Urinary bladder (tissue), 4 donors: ENCODE results near the gene DOCK8. TPM values are rescaled to one million over a fixed set of nuclear protein-coding genes. Genes with fewer than 3 reads are reported as not detected.

Experiments
- DNase-seq: peaks from one replicate; pipeline ENCODE4 v3.0.0-alpha.2; 2015; ENCODE audit errors: extremely low spot score
- H3K27ac ChIP-seq: one replicate; pipeline ENCODE4 v1.5.1; 2013; ENCODE audit warnings: low read depth, mild to moderate bottlenecking, moderate library complexity
- H3K36me3 ChIP-seq: one replicate; pipeline ENCODE4 v1.6.1; 2013; ENCODE audit warnings: mild to moderate bottlenecking, moderate library complexity; ENCODE audit not compliant: insufficient read depth
- H3K4me1 ChIP-seq: one replicate; pipeline ENCODE4 v1.6.1; 2013; ENCODE audit warnings: mild to moderate bottlenecking, moderate library complexity; ENCODE audit not compliant: insufficient read depth
- H3K4me3 ChIP-seq: one replicate; pipeline ENCODE4 v1.5.1; 2013; ENCODE audit warnings: low read depth, low read length
- WGBS: extraction: QIAGEN DNeasy Blood & Tissue Kit; methylation state at CpG from one replicate; pipeline ENCODE4 v1.1.7; 2013; 5-methylcytosine and 5-hydroxymethylcytosine counted together
- polyA plus RNA-seq: library from polyadenylated mRNA; stranded (reverse); fragments of 200-250 nt; gene quantifications from one replicate; pipeline ENCODE4 v1.2.3, GENCODE V29; 2013
- total RNA-seq: library from RNA; depleted of rRNA; stranded (reverse); fragments of >200 nt; gene quantifications from one replicate; pipeline ENCODE4 v1.2.3, GENCODE V29; 2014
- donor health status: healthy with polysubstance abuse.
- donor health status: healthy.

The DOCK8 gene
- total and polyA plus RNA-seq, 2 donors = 5.2 to 12.5 TPM

GRCh38 chr9:357560-357959 lies 142.9 kb downstream of the DOCK8 start:
- no peak for DNase-seq
- Histone ChIP-seq H3K27ac (no peak overlapping the region), H3K4me3 (no peak overlapping the region), H3K36me3 (no peaks in the 10 kb centered on the region), H3K4me1 (no peaks in the 10 kb centered on the region)
- 62% methylated on average over 4 of the region's 4 CpGs for WGBS

GRCh38 chr9:362561-363273 lies 148.1 kb downstream of the DOCK8 start:
- Histone ChIP-seq H3K27ac (no peak overlapping the region), H3K4me1 (no peaks in the 10 kb centered on the region), H3K36me3 (no peaks in the 10 kb centered on the region), H3K4me3 (no peak overlapping the region)
- DNase-seq = no peak
- 78% methylated on average over 7 of the region's 7 CpGs for WGBS

GRCh38 chr9:363274-363612 lies 148.6 kb downstream of the DOCK8 start:
- no peak overlapping the region for H3K4me3 ChIP-seq
- DNase-seq = no peak
- H3K36me3 ChIP-seq = no peaks in the 10 kb centered on the region
- no peaks in the 10 kb centered on the region for H3K4me1 ChIP-seq
- WGBS = 80% methylated on average over 5 of the region's 5 CpGs
- no peak overlapping the region for H3K27ac ChIP-seq

GRCh38 chr9:365436-365835 lies 150.8 kb downstream of the DOCK8 start:
- no peaks in the 10 kb centered on the region for H3K36me3 ChIP-seq
- no peak for DNase-seq
- 51% methylated on average over 2 of the region's 2 CpGs for WGBS
- H3K4me3 ChIP-seq = no peak overlapping the region
- H3K27ac ChIP-seq = no peak overlapping the region
- H3K4me1 ChIP-seq = no peaks in the 10 kb centered on the region

- Histone ChIP-seq H3K4me1 (no peaks in the 10 kb centered on the region), H3K27ac (no peak overlapping the region), H3K36me3 (no peaks in the 10 kb centered on the region), H3K4me3 (no peak overlapping the region)
- WGBS = 83% methylated on average over 3 of the region's 3 CpGs
- no peak for DNase-seq
Measured at GRCh38 chr9:366620-367019, 152.0 kb downstream of the DOCK8 start.

GRCh38 chr9:370086-370485 lies 155.4 kb downstream of the DOCK8 start:
- no peak for DNase-seq
- 44% methylated on average over 3 of the region's 3 CpGs for WGBS
- Histone ChIP-seq H3K4me3 (no peak overlapping the region), H3K27ac (no peak overlapping the region), H3K36me3 (no peaks in the 10 kb centered on the region), H3K4me1 (no peaks in the 10 kb centered on the region)

- 25% methylated on average over 3 of the region's 3 CpGs for WGBS
- no peak for DNase-seq
- no peaks in the 10 kb centered on the region for H3K36me3 ChIP-seq
- no peak overlapping the region for H3K27ac ChIP-seq
- no peaks in the 10 kb centered on the region for H3K4me1 ChIP-seq
- no peak overlapping the region for H3K4me3 ChIP-seq
Measured at GRCh38 chr9:371349-371748, 156.7 kb downstream of the DOCK8 start.

GRCh38 chr9:372128-372527 lies 157.5 kb downstream of the DOCK8 start:
- Histone ChIP-seq H3K27ac (no peak overlapping the region), H3K4me1 (no peaks in the 10 kb centered on the region), H3K36me3 (no peaks in the 10 kb centered on the region), H3K4me3 (no peak overlapping the region)
- DNase-seq = no peak
- 69% methylated on average over 2 of the region's 2 CpGs for WGBS

GRCh38 chr9:373759-374206 lies 159.1 kb downstream of the DOCK8 start:
- no peaks in the 10 kb centered on the region for H3K36me3 ChIP-seq
- no peak overlapping the region for H3K4me3 ChIP-seq
- no peak overlapping the region for H3K27ac ChIP-seq
- DNase-seq = no peak
- H3K4me1 ChIP-seq = no peaks in the 10 kb centered on the region
- 81% methylated on average over 3 of the region's 3 CpGs for WGBS

GRCh38 chr9:374736-375135 lies 160.1 kb downstream of the DOCK8 start:
- Histone ChIP-seq H3K4me3 (no peak overlapping the region), H3K4me1 (no peaks in the 10 kb centered on the region), H3K27ac (no peak overlapping the region), H3K36me3 (no peaks in the 10 kb centered on the region)
- WGBS = 89% methylated on average over 2 of the region's 2 CpGs
- no peak for DNase-seq

- H3K27ac ChIP-seq = no peak overlapping the region
- no peaks in the 10 kb centered on the region for H3K36me3 ChIP-seq
- no peak overlapping the region for H3K4me3 ChIP-seq
- no peak for DNase-seq
- WGBS = 84% methylated on average over 3 of the region's 3 CpGs
- H3K4me1 ChIP-seq = no peaks in the 10 kb centered on the region
Measured at GRCh38 chr9:376115-376514, 161.4 kb downstream of the DOCK8 start.

- WGBS = 55% methylated on average over 6 of the region's 6 CpGs
- H3K27ac ChIP-seq = no peak overlapping the region
- no peak for DNase-seq
- no peak overlapping the region for H3K4me3 ChIP-seq
- H3K4me1 ChIP-seq = no peaks in the 10 kb centered on the region
- no peaks in the 10 kb centered on the region for H3K36me3 ChIP-seq
Measured at GRCh38 chr9:378263-378662, 163.6 kb downstream of the DOCK8 start.

- Histone ChIP-seq H3K4me3 (no peak overlapping the region), H3K27ac (no peak overlapping the region), H3K36me3 (no peaks in the 10 kb centered on the region), H3K4me1 (no peaks in the 10 kb centered on the region)
- 83% methylated on average over 11 of the region's 11 CpGs for WGBS
- no peak for DNase-seq
Measured at GRCh38 chr9:382383-382782, 167.7 kb downstream of the DOCK8 start.

- DNase-seq = peak; percentile 21
- H3K27ac ChIP-seq = no peak overlapping the region
- 41% methylated on average over 9 of the region's 9 CpGs for WGBS
- no peaks in the 10 kb centered on the region for H3K4me1 ChIP-seq
- no peaks in the 10 kb centered on the region for H3K36me3 ChIP-seq
- no peak overlapping the region for H3K4me3 ChIP-seq
Measured at GRCh38 chr9:385818-386398, 171.2 kb downstream of the DOCK8 start.
